A549 (cell line): ENCODE measurements around the gene NALCN. TPM values are rescaled to one million over a fixed set of nuclear protein-coding genes. Genes with fewer than 3 reads are reported as not detected.

Source experiments
- ATAC-seq, 2 experiments: fragments of 200-7000 bp in 1 of 2; fragments of >200 bp in 1 of 2; cut with Nextera tagmentation in 1 of 2; cut with Tn5 transposase in 1 of 2; 3 replicates each; pipeline versions ENCODE4 v1.8.0 to v1.9.1; 2018 to 2020; ENCODE audit warnings: mild to moderate bottlenecking in 1 of 2, moderate library complexity in 1 of 2
- CTCF ChIA-PET: fragments of 300-600 bp; sonication (Branson Sonifier 250); formaldehyde crosslinking; extraction: SDS; loops from one replicate; lab custom pipeline; 2021; ENCODE audit warnings: antibody characterized with exemption, inconsistent platforms; lab: Yijun Ruan, JAX
- POLR2A ChIA-PET: fragments of 350-600 bp; formaldehyde crosslinking; extraction: SDS; loops from one replicate; lab custom pipeline; 2021; ENCODE audit warnings: antibody characterized with exemption, inconsistent platforms; lab: Yijun Ruan, JAX
- DNase-seq, 2 experiments: peaks; one replicate each; pipeline versions ENCODE4 v3.0.0 to v3.0.0-alpha.2; 2011 to 2016; ENCODE audit warnings: low read depth in 1 of 2, low spot score in 1 of 2
- FAIRE-seq: peaks from 2 replicates; lab custom pipeline; 2011; peaks lifted over from hg19 to GRCh38; lab: Jason Lieb, UNC
- H3K27ac ChIP-seq, 2 experiments: fragments of >200 bp; sonication (Bioruptor Twin); formaldehyde crosslinking; 3 replicates each; pipeline ENCODE4 v1.5.1; 2016 to 2017
- H3K4me1 ChIP-seq: fragments of >200 bp; sonication (Bioruptor Twin); formaldehyde crosslinking; 3 replicates; pipeline ENCODE4 v1.6.1; 2016
- H3K4me2 ChIP-seq: fragments of >200 bp; sonication (Bioruptor Twin); formaldehyde crosslinking; 3 replicates; pipeline ENCODE4 v1.6.1; 2016
- H3K4me3 ChIP-seq: fragments of >200 bp; sonication (Bioruptor Twin); formaldehyde crosslinking; 3 replicates; pipeline ENCODE4 v1.5.1; 2016
- H3K9me3 ChIP-seq: fragments of >200 bp; sonication (Bioruptor Twin); formaldehyde crosslinking; 3 replicates; pipeline ENCODE4 v1.6.1; 2016
- ATOH8 ChIP-seq: fragments of 250-450 bp; sonication (Bioruptor Pico); IDR thresholded peaks from 2 replicates; pipeline ENCODE4 v1.5.0; 2020; ENCODE audit warnings: low read depth, mild to moderate bottlenecking, moderate library complexity
- CHD2 ChIP-seq: fragments of 150-350 bp; IDR thresholded peaks from 2 replicates; pipeline ENCODE4 v1.6.1; 2014; ENCODE audit warnings: low read length; ENCODE audit not compliant: partially characterized antibody
- CTCF ChIP-seq: fragments of >200 bp; sonication (Bioruptor Twin); formaldehyde crosslinking; IDR thresholded peaks from 3 replicates; pipeline ENCODE4 v1.5.1; 2016
- FOSB ChIP-seq: fragments of 250-450 bp; sonication (Bioruptor Pico); IDR thresholded peaks from 2 replicates; pipeline ENCODE4 v1.5.0; 2020; ENCODE audit warnings: mild to moderate bottlenecking, moderate library complexity
- HES2 ChIP-seq: fragments of >200 bp; sonication (Bioruptor Twin); formaldehyde crosslinking; IDR thresholded peaks from 2 replicates; pipeline ENCODE4 v1.6.1; 2016
- HOXA7 ChIP-seq: fragments of 250-450 bp; sonication (Bioruptor Pico); IDR thresholded peaks from 2 replicates; pipeline ENCODE4 v1.5.0; 2020; ENCODE audit warnings: mild to moderate bottlenecking, moderate library complexity
- HOXB5 ChIP-seq: fragments of 250-450 bp; sonication (Bioruptor Pico); IDR thresholded peaks from 2 replicates; pipeline ENCODE4 v1.5.0; 2020; ENCODE audit warnings: mild to moderate bottlenecking, moderate library complexity
- JUN ChIP-seq, 2 experiments: fragments of >200 bp; sonication (Bioruptor Twin); formaldehyde crosslinking; IDR thresholded peaks; 2 replicates in 1 of 2; 3 replicates in 1 of 2; pipeline ENCODE4 v1.6.1; 2016 to 2017
- KDM1A ChIP-seq: fragments of 200-600 bp; sonication (generic); IDR thresholded peaks from 2 replicates; pipeline ENCODE4 v1.6.1; 2016; ENCODE audit warnings: low read depth, mild to moderate bottlenecking
- NPAS2 ChIP-seq: fragments of 250-450 bp; sonication (Bioruptor Pico); IDR thresholded peaks from 2 replicates; pipeline ENCODE4 v1.8.0; 2022; ENCODE audit warnings: mild to moderate bottlenecking, moderate library complexity, borderline replicate concordance
- PBX3 ChIP-seq: IDR thresholded peaks from 2 replicates; pipeline ENCODE4 v1.6.1; 2012
- PHF8 ChIP-seq: fragments of 200-600 bp; sonication (generic); IDR thresholded peaks from 2 replicates; pipeline ENCODE4 v1.6.1; 2016; ENCODE audit warnings: low read depth, mild to moderate bottlenecking, antibody characterized with exemption, moderate library complexity, borderline replicate concordance
- POLR2A ChIP-seq: IDR thresholded peaks from 2 replicates; pipeline ENCODE4 v1.6.1; 2012; ENCODE audit warnings: mild to moderate bottlenecking, low read length
- RAD21 ChIP-seq, 2 experiments: fragments of >200 bp in 1 of 2; sonication (Bioruptor Twin) in 1 of 2; formaldehyde crosslinking in 1 of 2; IDR thresholded peaks in 1 of 2; conservative IDR thresholded peaks in 1 of 2; 2 replicates in 1 of 2; 3 replicates in 1 of 2; pipeline ENCODE4 v1.6.1; 2012 to 2018; ENCODE audit warnings: inconsistent platforms in 1 of 2
- REST ChIP-seq: fragments of 200-600 bp; sonication (generic); IDR thresholded peaks from 2 replicates; pipeline ENCODE4 v1.6.1; 2016; ENCODE audit warnings: antibody characterized with exemption, mild to moderate bottlenecking, moderate library complexity
- RNF2 ChIP-seq: fragments of 200-600 bp; sonication (generic); IDR thresholded peaks from 2 replicates; pipeline ENCODE4 v1.6.1; 2016; ENCODE audit warnings: low read depth, mild to moderate bottlenecking, antibody characterized with exemption, moderate library complexity, borderline replicate concordance
- SMC3 ChIP-seq: fragments of >200 bp; sonication (Bioruptor Twin); formaldehyde crosslinking; IDR thresholded peaks from 3 replicates; pipeline ENCODE4 v1.6.1; 2018; ENCODE audit warnings: inconsistent platforms
- SREBF2 ChIP-seq: fragments of 450-650 bp; IDR thresholded peaks from 2 replicates; pipeline ENCODE4 v1.6.1; 2014; ENCODE audit warnings: mild to moderate bottlenecking, moderate library complexity
- ZFP36 ChIP-seq: fragments of 450-650 bp; IDR thresholded peaks from 2 replicates; pipeline ENCODE4 v1.6.1; 2014; ENCODE audit warnings: borderline replicate concordance; ENCODE audit not compliant: partially characterized antibody
- ZNF302 ChIP-seq: fragments of 250-450 bp; sonication (Bioruptor Pico); IDR thresholded peaks from 2 replicates; pipeline ENCODE4 v1.9.0; 2021; ENCODE audit warnings: inconsistent platforms, mild to moderate bottlenecking, moderate library complexity
- WGBS: methylation state at CpG from one replicate; pipeline ENCODE4 v1.1.6; 2017; ENCODE audit errors: missing lambda C conversion rate; 5-methylcytosine and 5-hydroxymethylcytosine counted together
- polyA plus RNA-seq, 4 experiments: library from polyadenylated mRNA; depleted of rRNA in 3 of 4; stranded (reverse); fragments of >200 nt; fragmentation: RNase III in 1 of 4; extraction: RNeasy Plus Mini Kit Qiagen cat#74134 plus additional on column Dnase treatment in 1 of 4; gene quantifications; 2 replicates in 3 of 4; 3 replicates in 1 of 4; pipeline ENCODE4 v1.2.3, GENCODE V29; 2011 to 2017

The NALCN gene
- polyA plus RNA-seq, 2 of the 4 experiments (the other 2 are of a cell fraction): 1.8 to 4.9 TPM

- ChIA-PET CTCF (interaction anchor here (0.6 to 2.2 kb wide), 7 partner anchors 9 to 1678 kb away, joined by 3 to 10 read pairs (median 4); no protein-coding TSS in a partner anchor), POLR2A (no interaction called here)
- TF ChIP-seq HES2 (no peak), PHF8 (no peak), SMC3 (peak; percentile 51), REST (no peak), ZFP36 (no peak), RAD21 (conservative IDR thresholded peaks at IDR 0.05 in 1 of 2, IDR thresholded peaks at IDR 0.05 in 1 of 2) (peak; percentile 38 to 59; a peak in 3 of 5 replicates), JUN (IDR thresholded peaks at IDR 0.05) (no peak), CTCF (peak; percentile 57)
- DNase-seq (peak; percentile 19 to 25), ATAC-seq (peak in 1 of 2 experiments; percentile 71; a peak in 3 of 6 replicates), FAIRE-seq (no peak)
- Histone ChIP-seq H3K4me3 (no peak overlapping the region), H3K4me1 (no peaks in the 10 kb centered on the region), H3K9me3 (no peaks in the 10 kb centered on the region), H3K27ac (no peak overlapping the region), H3K4me2 (no peak overlapping the region)
- 53% methylated on average over 5 of the region's 5 CpGs for WGBS
Measured at GRCh38 chr13:101127741-101128353, 288.5 kb downstream of the NALCN start.

- no peak for FAIRE-seq
- ATAC-seq: no peak
- Histone ChIP-seq H3K9me3 (no peaks in the 10 kb centered on the region), H3K4me3 (no peak overlapping the region), H3K4me1 (no peaks in the 10 kb centered on the region), H3K4me2 (no peak overlapping the region), H3K27ac (no peak overlapping the region)
- ChIA-PET POLR2A (no interaction called here), CTCF (interaction anchor here (1.0 kb wide), 1 partner anchor 21 kb away, joined by 4 read pairs; no protein-coding TSS in a partner anchor)
- TF ChIP-seq NPAS2 (CRISPR knock-in tag) (no peak), PBX3 (no peak)
- WGBS: 86% methylated on average over 1 of the region's 1 CpG
- DNase-seq: no peak
Measured at GRCh38 chr13:101123028-101123427, 293.3 kb downstream of the NALCN start.

- Histone ChIP-seq H3K4me1 (no peaks in the 10 kb centered on the region), H3K9me3 (no peaks in the 10 kb centered on the region), H3K4me2 (no peak overlapping the region), H3K4me3 (no peak overlapping the region)
- no peak for FAIRE-seq
- 79% methylated on average over 4 of the region's 4 CpGs for WGBS
- CTCF ChIA-PET: no interaction called here
- no peak for ATAC-seq
- TF ChIP-seq HOXA7 (CRISPR knock-in tag) (no peak), CHD2 (no peak), NPAS2 (CRISPR knock-in tag) (no peak), FOSB (CRISPR knock-in tag) (no peak), ZNF302 (CRISPR knock-in tag) (no peak), SREBF2 (no peak), RNF2 (no peak), ATOH8 (CRISPR knock-in tag) (no peak), KDM1A (no peak), HOXB5 (no peak), JUN (IDR thresholded peaks at IDR 0.05) (no peak), POLR2A (no peak)
- TF ChIP-seq, all 56 proteins: peak for 0
- no peak for DNase-seq
- POLR2A ChIA-PET: interaction anchor here (0.6 kb wide), 1 partner anchor 1122 kb away, joined by 4 read pairs; no protein-coding TSS in a partner anchor
- H3K27ac ChIP-seq: no peak overlapping the region
Measured at GRCh38 chr13:101121608-101122007, 294.7 kb downstream of the NALCN start.
